ENCODE measurements around the gene FAM114A1.

Gene FAM114A1

DNA sequence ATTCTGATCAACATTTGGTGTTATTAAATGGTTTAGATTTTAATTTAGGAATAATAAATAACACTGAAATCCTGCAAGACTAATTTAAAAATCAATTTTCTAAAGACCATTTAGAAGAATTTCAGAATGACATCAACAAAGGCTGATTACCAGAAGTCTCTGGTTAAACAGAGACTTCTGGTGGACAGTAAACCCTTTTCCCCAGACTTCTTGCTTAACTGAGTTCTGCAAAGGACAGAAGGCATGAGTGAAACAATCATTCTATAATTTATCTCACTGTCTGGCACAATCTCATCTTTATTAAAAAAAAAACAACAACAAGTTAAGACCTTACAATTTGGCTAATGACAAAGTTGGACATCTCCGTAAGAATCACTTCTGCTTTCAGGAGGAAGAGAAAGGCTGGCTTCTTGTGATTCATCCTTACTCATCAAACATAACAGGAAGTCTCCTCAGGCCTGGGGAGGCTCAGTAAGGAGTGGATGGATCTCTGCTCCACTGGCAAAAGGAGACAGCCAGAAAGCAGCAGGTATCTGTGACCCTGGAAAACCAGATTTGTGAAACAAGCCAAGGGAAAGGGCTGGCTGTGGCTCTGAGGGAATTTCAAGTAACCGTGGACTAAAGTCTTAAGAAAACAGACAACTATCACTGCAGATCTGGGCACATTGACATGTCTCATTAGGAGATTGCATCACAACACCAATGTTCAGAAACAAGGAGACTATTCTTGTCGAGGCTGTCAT, 10.1 kb upstream of the FAM114A1 start:
- in situ Hi-C loops (cut with MboI; ENCODE audit: low sequenced_read_pairs): no loop called here

DNA sequence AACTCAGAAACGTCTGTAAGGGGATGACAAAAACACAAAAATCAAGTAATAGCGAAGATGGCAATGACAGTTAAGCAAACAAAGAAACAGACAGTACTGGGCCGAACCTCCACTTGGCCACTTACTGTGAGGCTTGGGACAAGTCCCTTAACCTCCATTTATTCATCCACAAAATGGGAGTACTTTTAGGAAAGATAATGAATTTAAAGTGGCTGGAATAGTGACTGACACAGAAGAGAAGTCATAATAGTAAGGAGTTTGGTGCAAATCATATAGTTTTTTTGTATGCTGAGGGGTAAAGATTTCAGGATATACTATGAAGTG, 9.5 kb upstream of the FAM114A1 start:
- in situ Hi-C loops (cut with MboI; ENCODE audit: low sequenced_read_pairs): no loop called here

DNA sequence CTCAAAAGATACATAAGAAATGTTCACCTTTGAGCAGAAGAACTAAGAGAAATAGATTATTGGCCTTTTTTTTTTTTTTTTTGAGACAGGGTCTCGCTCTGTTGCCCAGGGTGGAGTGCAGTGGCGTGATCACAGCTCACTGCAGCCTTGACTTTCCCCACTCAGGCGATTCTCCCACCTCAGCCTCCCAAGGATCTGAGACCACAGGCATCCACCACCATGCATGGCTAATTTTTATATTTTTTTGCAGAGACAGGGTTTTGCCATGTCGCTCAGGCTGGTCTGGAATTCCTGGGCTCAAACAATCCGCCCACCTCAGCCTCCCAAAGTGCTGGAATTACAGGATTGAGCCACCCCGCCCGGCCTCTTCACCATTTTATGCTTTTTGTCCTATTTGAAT, 8.1 kb upstream of the FAM114A1 start:
- in situ Hi-C loops (cut with MboI; ENCODE audit: low sequenced_read_pairs): no loop called here

DNA sequence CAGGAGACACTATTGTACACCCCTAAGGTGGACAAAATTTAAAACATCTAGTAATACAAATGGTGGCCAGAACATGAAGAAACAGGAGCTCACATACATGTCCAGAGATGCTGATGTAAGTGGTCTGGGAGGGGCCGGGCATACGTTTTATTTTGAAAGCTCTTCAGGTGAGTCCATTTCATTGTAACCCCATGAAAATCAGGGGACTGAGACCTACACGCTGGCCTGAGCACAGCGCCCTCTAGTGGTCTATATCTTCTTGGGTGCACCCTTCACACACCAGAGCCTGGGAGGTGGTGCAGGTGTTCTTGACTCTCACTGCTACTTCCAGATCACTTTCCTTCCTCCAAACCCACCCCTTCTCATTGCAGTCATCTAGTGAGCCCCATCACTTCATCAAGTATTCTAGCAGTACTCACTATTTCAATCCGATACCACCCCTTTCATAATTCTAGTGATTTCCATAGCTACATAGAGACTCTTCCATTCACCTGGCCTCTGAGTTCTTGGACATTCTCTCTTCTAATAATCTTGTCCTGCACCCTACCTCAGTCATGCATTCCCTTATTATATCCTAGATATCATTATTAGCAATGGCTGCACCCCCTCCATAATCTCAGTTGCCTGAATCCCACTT, 6.7 kb upstream of the FAM114A1 start:
- in situ Hi-C loops (cut with MboI; ENCODE audit: low sequenced_read_pairs): loop anchor here (5.0 kb wide), 1 partner anchor 104 kb away; no protein-coding TSS in a partner anchor

DNA sequence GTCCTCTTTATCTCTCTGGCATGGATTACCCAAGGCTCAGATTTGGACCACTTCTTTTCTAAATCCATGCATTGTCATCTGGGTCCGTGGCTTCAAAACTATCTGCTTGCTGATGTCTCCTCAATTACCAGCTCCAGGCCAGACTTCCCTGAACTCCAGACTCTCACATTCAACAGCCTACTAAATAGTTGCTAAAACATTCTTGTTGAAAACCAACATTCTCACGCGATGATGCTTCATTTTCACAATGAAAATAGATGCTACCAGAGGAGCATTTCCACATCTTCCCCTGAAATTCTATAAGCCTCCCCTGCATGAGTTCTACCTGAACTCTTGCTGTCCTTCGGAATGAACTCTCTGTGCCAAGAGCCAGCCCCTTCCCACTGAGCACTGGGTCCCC, 5.8 kb upstream of the FAM114A1 start:
- in situ Hi-C loops (cut with MboI; ENCODE audit: low sequenced_read_pairs): loop anchor here (5.0 kb wide), 1 partner anchor 104 kb away; no protein-coding TSS in a partner anchor

- in situ Hi-C loops (cut with MboI; ENCODE audit: low sequenced_read_pairs): no loop called here
These were observed 2.2 kb upstream of the FAM114A1 start for GRCh38 chr4:38865445-38865844.

- in situ Hi-C loops (cut with MboI; ENCODE audit: low sequenced_read_pairs): no loop called here
These were observed 581 bp upstream of the FAM114A1 start for GRCh38 chr4:38866973-38867477.

GRCh38 chr4:38868059-38868960, 704 bp downstream of the FAM114A1 start:
- in situ Hi-C loops (cut with MboI; ENCODE audit: low sequenced_read_pairs): no loop called here

GRCh38 chr4:38869511-38869910, 1.9 kb downstream of the FAM114A1 start:
- in situ Hi-C loops (cut with MboI; ENCODE audit: low sequenced_read_pairs): no loop called here

GRCh38 chr4:38870098-38870808, 2.6 kb downstream of the FAM114A1 start:
- in situ Hi-C loops (cut with MboI; ENCODE audit: low sequenced_read_pairs): no loop called here

- in situ Hi-C loops (cut with MboI; ENCODE audit: low sequenced_read_pairs): no loop called here
These were observed 4.0 kb downstream of the FAM114A1 start for GRCh38 chr4:38871593-38871992.

DNA sequence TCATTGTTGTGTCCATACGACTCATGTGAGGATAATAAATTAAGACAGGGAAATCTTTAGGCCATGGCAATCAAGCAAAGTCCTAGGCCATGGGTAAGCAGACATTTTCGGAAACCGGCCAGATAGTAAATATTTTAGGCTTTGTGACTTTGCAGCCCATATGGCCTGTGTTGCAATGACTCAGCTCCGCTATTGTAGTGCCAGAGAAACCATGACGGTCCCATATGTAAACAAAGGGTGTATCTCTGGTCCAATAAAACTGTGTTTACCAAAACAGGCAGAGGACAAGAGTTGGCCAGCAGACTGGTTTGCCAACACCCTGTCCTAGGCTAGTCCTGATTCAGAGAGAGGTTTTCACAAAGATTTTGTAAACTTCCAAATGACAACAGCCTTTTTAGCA, 5.0 kb downstream of the FAM114A1 start:
- in situ Hi-C loops (cut with MboI; ENCODE audit: low sequenced_read_pairs): no loop called here

- in situ Hi-C loops (cut with MboI; ENCODE audit: low sequenced_read_pairs): no loop called here
These were observed 5.8 kb downstream of the FAM114A1 start for GRCh38 chr4:38873290-38873944.

- in situ Hi-C loops (cut with MboI; ENCODE audit: low sequenced_read_pairs): no loop called here
These were observed 9.0 kb downstream of the FAM114A1 start for GRCh38 chr4:38876636-38877035.

DNA sequence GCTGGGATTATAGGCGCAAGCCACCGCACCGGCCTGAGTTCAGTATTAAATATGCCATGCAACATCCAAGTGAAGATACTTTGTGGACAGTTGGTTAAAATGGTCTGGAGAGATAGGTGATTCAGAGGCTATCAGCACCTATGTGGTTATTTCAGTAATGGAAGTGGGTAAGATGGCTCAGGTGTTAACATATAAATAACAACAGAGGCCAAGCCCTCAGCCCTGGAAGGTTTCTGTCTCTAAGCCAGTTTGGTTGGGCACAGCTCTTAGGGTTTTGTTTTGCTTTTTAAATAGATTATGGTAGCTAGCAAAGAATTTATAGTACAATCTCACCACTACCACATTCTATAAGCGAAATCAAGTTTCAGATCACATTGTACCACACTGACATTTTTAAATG, 16.6 kb downstream of the FAM114A1 start:
- in situ Hi-C loops (cut with MboI; ENCODE audit: low sequenced_read_pairs): no loop called here

DNA sequence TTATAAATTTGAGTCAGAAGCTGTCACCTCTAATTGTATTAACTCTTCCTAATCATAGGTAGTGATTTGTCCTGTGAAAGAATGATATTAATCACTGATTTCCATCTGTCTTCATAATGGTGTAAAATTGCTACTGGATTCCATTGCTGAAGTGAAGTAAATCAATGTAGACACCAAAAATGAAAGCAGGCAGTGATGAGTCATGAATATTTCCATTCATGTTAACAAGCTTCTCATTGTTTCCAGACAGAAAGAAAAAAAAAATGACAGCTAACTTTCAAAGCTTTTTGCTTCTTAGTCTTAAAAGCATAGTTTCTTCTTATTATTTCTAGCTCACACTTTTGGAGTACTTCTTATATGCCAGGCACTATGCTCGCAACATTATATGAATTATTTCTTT, 21.5 kb downstream of the FAM114A1 start:
- in situ Hi-C loops (cut with MboI; ENCODE audit: low sequenced_read_pairs): no loop called here

- in situ Hi-C loops (cut with MboI; ENCODE audit: low sequenced_read_pairs): no loop called here
These were observed 23.7 kb downstream of the FAM114A1 start for GRCh38 chr4:38891051-38891983.

DNA sequence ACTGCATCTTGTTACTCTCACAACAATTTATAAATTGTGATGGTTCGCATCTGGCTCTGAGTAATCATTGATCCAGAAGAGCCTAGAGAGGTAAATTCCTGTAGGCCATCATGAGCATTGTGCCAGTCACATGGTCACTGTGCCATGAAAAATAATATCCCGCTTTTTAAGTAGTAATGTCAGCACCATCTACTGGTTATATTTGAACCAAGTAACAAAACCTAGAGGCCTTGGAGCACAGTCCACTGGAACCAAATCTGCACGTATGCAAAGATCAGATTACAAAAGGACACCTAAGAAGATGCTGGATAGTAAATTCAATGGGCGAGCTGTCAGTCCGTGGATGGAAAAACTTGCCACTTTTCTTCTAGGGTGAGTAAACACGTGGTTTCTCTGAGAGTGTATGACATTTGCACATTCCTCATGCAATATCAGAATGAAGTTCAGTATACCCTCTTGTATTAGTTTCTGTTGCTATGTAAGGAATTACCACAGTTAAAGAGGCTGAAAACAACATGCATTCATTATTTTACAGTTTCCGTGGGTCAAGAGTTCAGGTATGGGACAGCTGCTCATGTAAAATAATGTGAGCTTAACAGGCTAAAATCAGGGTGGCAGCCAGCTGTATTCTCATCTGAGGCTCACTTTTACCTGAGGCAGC, 26.8 kb downstream of the FAM114A1 start:
- in situ Hi-C loops (cut with MboI; ENCODE audit: low sequenced_read_pairs): no loop called here

DNA sequence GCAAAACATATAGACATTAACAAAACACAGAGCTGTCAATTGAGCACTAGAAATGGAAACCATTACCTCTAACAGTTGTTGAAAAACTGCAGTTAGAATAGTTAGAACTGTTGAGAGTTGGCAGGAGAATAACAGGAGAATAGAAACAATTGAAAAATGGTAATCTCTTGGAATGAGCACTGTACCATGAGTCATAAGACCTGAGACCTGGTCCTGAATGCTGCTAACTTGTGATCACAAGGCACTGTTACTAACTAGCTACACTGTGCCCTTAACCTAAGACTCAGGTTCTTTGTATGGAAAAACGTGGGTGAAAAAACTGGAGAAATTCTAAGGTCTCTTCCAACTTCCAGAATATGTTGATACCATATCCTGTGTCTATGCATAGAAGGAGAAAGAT, 29.3 kb downstream of the FAM114A1 start:
- in situ Hi-C loops (cut with MboI; ENCODE audit: low sequenced_read_pairs): no loop called here
